ENCODE data around the gene CHPF.

CHPF gene

GRCh38 chr2:219554350-219554749 lies 10.7 kb upstream of the CHPF start:
- Histone ChIP-seq H3K18ac (ENCODE audit: low read length) (no peak overlapping the region), H4K8ac (ENCODE audit: low read depth, low read length) (no peak overlapping the region), H3K4me1 (ENCODE audit: control insufficient read depth, low read depth, low read length) (peaks cover 3% of the 10 kb centered on the region), H3K36me3 (ENCODE audit: control insufficient read depth, insufficient read depth, low read length) (no peaks in the 10 kb centered on the region), H2BK5ac (ENCODE audit: low read length) (no peak overlapping the region), H3K4me3 (ENCODE audit: low read length) (no peak overlapping the region), H3K79me1 (ENCODE audit: low read length) (no peaks in the 10 kb centered on the region), H3K4me2 (ENCODE audit: low read length) (no peak overlapping the region), H3K27ac (ENCODE audit: low read depth, low read length) (no peak overlapping the region), H3K56ac (ENCODE audit: low read length) (no peak overlapping the region), H3K79me2 (ENCODE audit: control insufficient read depth, insufficient read depth, low read length) (no peaks in the 10 kb centered on the region), H3K27me3 (ENCODE audit: insufficient read depth, low read length, poor library complexity) (no peaks in the 10 kb centered on the region), H4K5ac (ENCODE audit: low read length) (no peak overlapping the region), H2BK15ac (replicated peaks; ENCODE audit: low read depth) (no peak overlapping the region), H3K9ac (ENCODE audit: low read length) (no peak overlapping the region), H2AK5ac (ENCODE audit: low read length) (no peak overlapping the region), H3K23ac (ENCODE audit: low read length) (no peak overlapping the region), H2BK120ac (ENCODE audit: low read depth, low read length) (no peak overlapping the region), H3K4ac (ENCODE audit: low read depth, low read length) (no peak overlapping the region)
- no CpG with 5 or more reads among the region's 15 CpGs for WGBS (ENCODE audit: extremely low coverage, insufficient coverage, low lambda C conversion rate)
- no peak for DNase-seq

GRCh38 chr2:219553463-219553963 lies 9.9 kb upstream of the CHPF start:
- Histone ChIP-seq H3K4me3 (ENCODE audit: low read length) (no peak overlapping the region), H3K9ac (ENCODE audit: low read length) (peak overlapping the region; percentile 74)
- WGBS (ENCODE audit: extremely low coverage, insufficient coverage, low lambda C conversion rate) = no CpG with 5 or more reads among the region's 12 CpGs

GRCh38 chr2:219553168-219553417 lies 9.5 kb upstream of the CHPF start:
- no peaks in the 10 kb centered on the region for H3K27me3 ChIP-seq (ENCODE audit: insufficient read depth, low read length, poor library complexity)
- no peaks in the 10 kb centered on the region for H3K79me2 ChIP-seq (ENCODE audit: control insufficient read depth, insufficient read depth, low read length)
- H3K4me1 ChIP-seq (ENCODE audit: control insufficient read depth, low read depth, low read length) = peaks cover 3% of the 10 kb centered on the region
- H2BK15ac ChIP-seq (replicated peaks; ENCODE audit: low read depth) = no peak overlapping the region
- no peak overlapping the region for H2AK5ac ChIP-seq (ENCODE audit: low read length)
- H2BK120ac ChIP-seq (ENCODE audit: low read depth, low read length) = no peak overlapping the region
- WGBS (ENCODE audit: extremely low coverage, insufficient coverage, low lambda C conversion rate) = no CpG with 5 or more reads among the region's 7 CpGs
- H3K56ac ChIP-seq (ENCODE audit: low read length) = peak overlapping the region; percentile 87
- no peak overlapping the region for H4K8ac ChIP-seq (ENCODE audit: low read depth, low read length)
- H3K4me3 ChIP-seq (ENCODE audit: low read length) = no peak overlapping the region
- H3K79me1 ChIP-seq (ENCODE audit: low read length) = no peaks in the 10 kb centered on the region
- no peak overlapping the region for H3K4ac ChIP-seq (ENCODE audit: low read depth, low read length)
- no peak overlapping the region for H4K5ac ChIP-seq (ENCODE audit: low read length)
- DNase-seq = no peak
- H3K27ac ChIP-seq (ENCODE audit: low read depth, low read length) = no peak overlapping the region
- no peak overlapping the region for H2BK5ac ChIP-seq (ENCODE audit: low read length)
- peak overlapping the region; percentile 94 for H3K4me2 ChIP-seq (ENCODE audit: low read length)
- peak overlapping the region; percentile 74 for H3K9ac ChIP-seq (ENCODE audit: low read length)
- no peak overlapping the region for H3K23ac ChIP-seq (ENCODE audit: low read length)
- H3K36me3 ChIP-seq (ENCODE audit: control insufficient read depth, insufficient read depth, low read length) = no peaks in the 10 kb centered on the region
- H3K18ac ChIP-seq (ENCODE audit: low read length) = no peak overlapping the region

More at GRCh38 chr2:219553463-219553963, 9.9 kb upstream of the CHPF start:
- no peak overlapping the region for H3K23ac ChIP-seq (ENCODE audit: low read length)
- no peak overlapping the region for H4K8ac ChIP-seq (ENCODE audit: low read depth, low read length)
- H3K4me2 ChIP-seq (ENCODE audit: low read length) = no peak overlapping the region
- H3K79me1 ChIP-seq (ENCODE audit: low read length) = no peaks in the 10 kb centered on the region
- no peak overlapping the region for H2BK5ac ChIP-seq (ENCODE audit: low read length)
- H2AK5ac ChIP-seq (ENCODE audit: low read length) = no peak overlapping the region
- no peak overlapping the region for H2BK15ac ChIP-seq (replicated peaks; ENCODE audit: low read depth)
- no peak overlapping the region for H3K18ac ChIP-seq (ENCODE audit: low read length)
- H3K27ac ChIP-seq (ENCODE audit: low read depth, low read length) = no peak overlapping the region
- no peak for DNase-seq
- H3K4me1 ChIP-seq (ENCODE audit: control insufficient read depth, low read depth, low read length) = peaks cover 3% of the 10 kb centered on the region
- H3K56ac ChIP-seq (ENCODE audit: low read length) = no peak overlapping the region
- no peak overlapping the region for H4K5ac ChIP-seq (ENCODE audit: low read length)
- no peak overlapping the region for H3K4ac ChIP-seq (ENCODE audit: low read depth, low read length)
- H2BK120ac ChIP-seq (ENCODE audit: low read depth, low read length) = no peak overlapping the region
- no peaks in the 10 kb centered on the region for H3K27me3 ChIP-seq (ENCODE audit: insufficient read depth, low read length, poor library complexity)
- H3K36me3 ChIP-seq (ENCODE audit: control insufficient read depth, insufficient read depth, low read length) = no peaks in the 10 kb centered on the region
- H3K79me2 ChIP-seq (ENCODE audit: control insufficient read depth, insufficient read depth, low read length) = no peaks in the 10 kb centered on the region

GRCh38 chr2:219552382-219553167 lies 9.0 kb upstream of the CHPF start:
- Histone ChIP-seq H3K27ac (ENCODE audit: low read depth, low read length) (no peak overlapping the region), H3K36me3 (ENCODE audit: control insufficient read depth, insufficient read depth, low read length) (no peaks in the 10 kb centered on the region), H2BK15ac (replicated peaks; ENCODE audit: low read depth) (no peak overlapping the region), H3K79me2 (ENCODE audit: control insufficient read depth, insufficient read depth, low read length) (no peaks in the 10 kb centered on the region), H3K4me2 (ENCODE audit: low read length) (peak overlapping the region; percentile 94), H4K5ac (ENCODE audit: low read length) (no peak overlapping the region), H3K56ac (ENCODE audit: low read length) (peak overlapping the region; percentile 95), H3K23ac (ENCODE audit: low read length) (no peak overlapping the region), H3K79me1 (ENCODE audit: low read length) (no peaks in the 10 kb centered on the region), H3K4me3 (ENCODE audit: low read length) (peak overlapping the region; percentile 62), H3K27me3 (ENCODE audit: insufficient read depth, low read length, poor library complexity) (no peaks in the 10 kb centered on the region), H3K18ac (ENCODE audit: low read length) (no peak overlapping the region), H3K4ac (ENCODE audit: low read depth, low read length) (no peak overlapping the region), H3K4me1 (ENCODE audit: control insufficient read depth, low read depth, low read length) (peaks cover 3% of the 10 kb centered on the region), H4K8ac (ENCODE audit: low read depth, low read length) (no peak overlapping the region), H2BK120ac (ENCODE audit: low read depth, low read length) (no peak overlapping the region), H2AK5ac (ENCODE audit: low read length) (no peak overlapping the region), H3K9ac (ENCODE audit: low read length) (peak overlapping the region; percentile 77), H2BK5ac (ENCODE audit: low read length) (no peak overlapping the region)
- WGBS (ENCODE audit: extremely low coverage, insufficient coverage, low lambda C conversion rate) = no CpG with 5 or more reads among the region's 99 CpGs
- DNase-seq = peak; percentile 92

GRCh38 chr2:219551441-219552381 lies 8.1 kb upstream of the CHPF start:
- H2BK120ac ChIP-seq (ENCODE audit: low read depth, low read length) = no peak overlapping the region
- H3K4ac ChIP-seq (ENCODE audit: low read depth, low read length) = no peak overlapping the region
- H4K5ac ChIP-seq (ENCODE audit: low read length) = no peak overlapping the region
- no peaks in the 10 kb centered on the region for H3K79me1 ChIP-seq (ENCODE audit: low read length)
- peak overlapping the region; percentile 46 for H3K4me3 ChIP-seq (ENCODE audit: low read length)
- no peaks in the 10 kb centered on the region for H3K27me3 ChIP-seq (ENCODE audit: insufficient read depth, low read length, poor library complexity)
- H3K79me2 ChIP-seq (ENCODE audit: control insufficient read depth, insufficient read depth, low read length) = no peaks in the 10 kb centered on the region
- no peak overlapping the region for H2BK5ac ChIP-seq (ENCODE audit: low read length)
- peaks cover 3% of the 10 kb centered on the region for H3K4me1 ChIP-seq (ENCODE audit: control insufficient read depth, low read depth, low read length)
- H3K18ac ChIP-seq (ENCODE audit: low read length) = peak overlapping the region; percentile 41
- peak overlapping the region; percentile 84 for H3K56ac ChIP-seq (ENCODE audit: low read length)
- no peak overlapping the region for H4K8ac ChIP-seq (ENCODE audit: low read depth, low read length)
- H3K27ac ChIP-seq (ENCODE audit: low read depth, low read length) = no peak overlapping the region
- peak overlapping the region; percentile 82 for H3K4me2 ChIP-seq (ENCODE audit: low read length)
- H2BK15ac ChIP-seq (replicated peaks; ENCODE audit: low read depth) = no peak overlapping the region
- no peak overlapping the region for H2AK5ac ChIP-seq (ENCODE audit: low read length)
- H3K36me3 ChIP-seq (ENCODE audit: control insufficient read depth, insufficient read depth, low read length) = no peaks in the 10 kb centered on the region
- peak overlapping the region; percentile 64 for H3K9ac ChIP-seq (ENCODE audit: low read length)
- DNase-seq = peak; percentile 59
- WGBS (ENCODE audit: extremely low coverage, insufficient coverage, low lambda C conversion rate) = no CpG with 5 or more reads among the region's 54 CpGs
- H3K23ac ChIP-seq (ENCODE audit: low read length) = no peak overlapping the region
